Stimulated activated effector memory CD8-positive, alpha-beta T cell treated with anti-CD3 and anti-CD28 coated beads, Interleukin-12 subunit alpha, Interleukin-12 subunit beta, amount 100 ng/mL, for 72 hours (primary cell): Measurements from ENCODE around the gene SLC35G2.
"Not testable (repeated sequence)": the region's sequence is repeated elsewhere in the genome, so short reads cannot be mapped to it uniquely, and the experiment has no call there.

Source experiments
- ATAC-seq: fragments of 150-1000 bp; cut with Tn5 transposase; 2 replicates; pipeline ENCODE4 v1.10.0; 2021
- DNase-seq, 2 donors: peaks; one replicate each; pipeline ENCODE4 v3.0.0; 2021 to 2022; ENCODE audit warnings: low spot score in 2 of 2
- H3K27ac Mint-ChIP-seq: one replicate; pipeline ENCODE4 v1.8.0; 2022; ENCODE audit warnings: mild to moderate bottlenecking, mixed read lengths
- H3K36me3 Mint-ChIP-seq: one replicate; pipeline ENCODE4 v1.8.0; 2022; ENCODE audit warnings: mild to moderate bottlenecking, mixed read lengths
- H3K4me1 Mint-ChIP-seq: one replicate; pipeline ENCODE4 v1.8.0; 2022; ENCODE audit warnings: mixed read lengths
- H3K4me3 Mint-ChIP-seq: one replicate; pipeline ENCODE4 v1.8.0; 2022; ENCODE audit warnings: mild to moderate bottlenecking, mixed read lengths
- H3K9me3 Mint-ChIP-seq: one replicate; pipeline ENCODE4 v1.8.0; 2022; ENCODE audit warnings: mixed read lengths

The SLC35G2 gene

DNA sequence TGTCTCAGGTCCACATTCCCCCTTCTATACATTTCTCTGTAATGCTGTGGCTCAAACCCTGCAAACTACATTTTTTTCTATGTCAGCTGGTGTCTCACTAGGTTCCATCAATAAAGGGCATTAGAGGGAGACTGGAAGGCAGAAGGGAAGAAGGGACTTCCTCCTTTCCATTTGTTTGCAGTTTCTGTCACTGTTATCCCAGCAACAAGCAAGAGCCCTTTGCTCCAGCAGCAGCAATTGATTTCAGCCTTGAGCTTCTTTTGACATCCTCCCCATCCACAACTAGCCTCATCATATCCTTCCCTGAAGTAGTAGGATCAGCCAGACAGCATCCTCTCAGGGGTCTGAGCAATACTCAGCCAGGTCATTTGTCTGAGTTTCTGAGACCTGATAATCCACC lies 37.7 kb downstream of the SLC35G2 start:
- no peak for DNase-seq
- peaks cover 31% of the 10 kb centered on the region for H3K4me1 Mint-ChIP-seq

DNA sequence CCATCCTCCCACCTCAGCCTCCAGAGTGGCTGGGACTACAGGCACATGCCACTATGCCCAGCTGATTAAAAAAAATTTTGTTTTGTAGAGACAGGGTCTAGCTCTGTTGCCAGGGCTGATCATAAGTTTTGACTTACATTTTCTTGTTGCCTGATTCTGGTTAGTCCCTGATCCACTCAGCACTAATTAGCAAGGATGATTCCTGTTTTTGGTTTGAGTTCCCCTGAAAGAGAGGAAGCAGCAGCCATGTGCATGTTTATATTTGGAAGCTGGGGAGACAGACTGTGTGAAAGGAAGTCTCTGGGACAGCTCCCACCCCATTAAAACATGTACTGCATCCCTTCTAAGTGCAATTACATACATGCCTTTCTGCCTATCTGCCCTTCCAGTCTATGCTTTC lies 39.5 kb downstream of the SLC35G2 start:
- H3K36me3 Mint-ChIP-seq: peaks cover 34% of the 10 kb centered on the region
- no peak overlapping the region for H3K27ac Mint-ChIP-seq
- no peaks in the 10 kb centered on the region for H3K9me3 Mint-ChIP-seq
- peaks cover 31% of the 10 kb centered on the region for H3K4me1 Mint-ChIP-seq
- no peak overlapping the region for H3K4me3 Mint-ChIP-seq
- DNase-seq (no peak), ATAC-seq (no peak)

More for the DNA sequence above, 37.7 kb downstream of the SLC35G2 start:
- Mint-ChIP-seq H3K27ac (peak overlapping the region; percentile 11), H3K4me3 (no peak overlapping the region), H3K9me3 (no peaks in the 10 kb centered on the region), H3K36me3 (peaks cover 33% of the 10 kb centered on the region)
- no peak for ATAC-seq

DNA sequence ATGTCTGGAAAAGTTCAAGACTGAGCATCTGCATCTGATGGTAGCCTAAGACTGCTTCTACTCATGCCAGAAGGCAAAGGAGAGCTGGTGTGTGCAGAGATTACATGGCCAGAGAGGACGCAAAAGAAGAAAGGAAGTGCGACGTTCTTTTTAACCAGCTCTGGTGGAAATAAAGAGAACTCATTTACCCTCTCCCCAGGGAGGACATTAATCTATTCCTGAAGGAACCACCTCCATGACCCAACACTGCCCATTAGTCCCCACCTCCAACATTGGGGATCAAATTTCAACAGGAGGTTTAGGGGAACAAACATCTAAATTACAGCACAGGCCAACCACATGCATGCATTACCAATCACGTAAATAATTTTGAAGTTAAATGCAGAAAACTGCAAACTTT lies 41.6 kb downstream of the SLC35G2 start:
- Mint-ChIP-seq H3K27ac (peak overlapping the region; percentile 93), H3K9me3 (no peaks in the 10 kb centered on the region), H3K4me1 (peaks cover 35% of the 10 kb centered on the region), H3K36me3 (peaks cover 31% of the 10 kb centered on the region), H3K4me3 (peak overlapping the region; percentile 89)
- ATAC-seq (no peak), DNase-seq (no peak)

DNA sequence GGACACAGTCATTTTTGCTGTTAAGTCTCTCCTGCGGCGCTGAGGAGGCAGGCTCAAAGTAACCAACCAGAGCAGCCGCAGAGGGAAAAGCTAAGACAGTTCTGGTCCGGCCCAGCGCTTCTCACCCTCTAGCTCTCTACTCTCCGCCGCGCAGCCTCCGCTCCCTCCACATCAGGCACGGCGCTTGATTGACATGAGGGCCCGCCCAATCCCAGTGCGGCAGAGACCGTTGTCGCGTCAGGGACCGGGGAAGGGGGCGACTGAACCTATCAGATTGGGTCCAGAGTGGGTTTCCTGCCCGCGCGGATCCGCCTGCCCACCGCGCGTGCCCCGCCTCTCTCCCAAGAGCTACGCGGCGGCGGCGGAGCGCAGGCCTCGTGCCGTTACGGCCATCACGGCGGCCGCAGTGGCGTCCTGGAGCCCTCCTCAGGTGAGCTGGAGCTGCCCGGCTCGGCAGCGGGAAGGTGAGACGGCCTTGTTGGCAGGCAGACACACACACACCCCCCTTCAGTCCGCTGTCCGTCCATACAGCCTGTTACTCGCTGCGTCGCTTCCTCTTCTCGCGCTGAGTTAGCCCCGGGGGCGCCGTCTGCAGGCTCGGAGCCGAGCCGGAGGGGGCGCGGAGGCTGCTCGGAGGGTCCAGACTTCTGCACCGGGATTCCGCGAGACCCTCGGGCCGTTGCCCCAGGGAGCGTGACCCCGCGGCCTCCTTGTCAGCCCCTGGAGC lies 43.1 kb downstream of the SLC35G2 start, which contains the start of gene NCK1:
NCK1 (plus strand) TSS at position 319 of the 727 bp plus-strand sequence. CDS start 65,794 bp downstream, outside the sequence.
- peak within 1 kb of the TSS; percentile 93 for H3K27ac Mint-ChIP-seq
- peaks cover 47% of the 10 kb centered on the region for H3K4me1 Mint-ChIP-seq
- ATAC-seq: peak; percentile 99
- peak within 1 kb of the TSS; percentile 89 for H3K4me3 Mint-ChIP-seq
- peak; percentile 87 to 97 for DNase-seq
- peaks cover 36% of the 10 kb centered on the region for H3K36me3 Mint-ChIP-seq
- H3K9me3 Mint-ChIP-seq: no peaks in the 10 kb centered on the region

DNA sequence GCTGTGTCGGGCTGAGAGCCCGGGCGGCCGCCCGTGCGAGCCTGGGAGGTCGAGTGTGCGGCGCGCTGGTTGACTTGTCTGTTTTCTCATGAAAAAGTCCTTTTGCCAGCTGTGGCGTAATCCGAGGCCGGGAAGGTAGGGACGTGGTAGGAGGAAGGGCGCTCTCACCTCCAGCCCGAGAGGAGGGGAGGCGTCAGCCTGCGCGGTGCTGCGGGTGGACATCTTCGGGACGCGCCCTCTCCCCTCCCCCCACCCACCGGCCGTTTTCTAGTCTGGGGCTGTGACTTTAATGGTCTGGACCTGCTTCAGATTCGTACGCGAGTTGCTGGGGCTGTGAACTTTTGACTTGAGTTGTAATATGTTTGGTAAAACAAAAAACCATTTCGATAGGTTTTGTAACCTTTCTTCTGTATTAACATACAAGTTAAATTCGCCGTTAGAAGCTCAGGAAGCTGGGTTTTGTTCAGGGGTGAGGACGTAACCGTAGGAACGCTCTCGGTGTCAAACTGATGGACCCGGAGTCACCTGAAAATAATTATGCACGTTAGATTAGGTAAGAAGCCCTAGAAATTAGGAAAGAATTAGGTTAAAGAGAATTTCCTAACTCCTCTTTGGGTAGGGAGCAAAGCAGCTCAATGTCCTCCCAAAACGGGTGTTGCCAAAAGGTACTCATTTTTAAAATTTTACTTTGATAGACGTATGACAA lies 43.8 kb downstream of the SLC35G2 start:
- H3K9me3 Mint-ChIP-seq: no peaks in the 10 kb centered on the region
- peak overlapping the region; percentile 93 for H3K27ac Mint-ChIP-seq
- H3K36me3 Mint-ChIP-seq: peaks cover 43% of the 10 kb centered on the region
- DNase-seq (no peak), ATAC-seq (peak; percentile 17)
- peak overlapping the region; percentile 89 for H3K4me3 Mint-ChIP-seq
- peaks cover 50% of the 10 kb centered on the region for H3K4me1 Mint-ChIP-seq

DNA sequence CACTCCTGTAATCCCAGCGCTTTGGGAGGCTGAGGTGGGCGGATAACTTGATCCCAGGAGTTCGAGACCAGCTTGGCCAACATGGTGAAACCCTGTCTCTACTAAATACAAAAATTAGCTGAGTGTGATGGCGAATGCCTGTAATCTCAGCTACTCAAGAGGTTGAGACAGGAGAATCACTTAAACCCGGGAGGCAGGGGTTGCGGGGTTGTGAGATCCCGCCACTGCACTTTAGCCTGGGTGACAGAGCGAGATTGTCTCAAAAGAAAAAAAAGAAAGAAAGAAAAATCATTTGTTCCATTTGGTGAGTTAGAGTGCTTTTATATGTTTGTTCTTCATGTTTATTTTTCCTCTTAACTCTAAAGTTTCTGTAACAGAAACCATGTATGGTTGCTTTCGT lies 50.4 kb downstream of the SLC35G2 start:
- Mint-ChIP-seq H3K9me3 (peaks cover 5% of the 10 kb centered on the region), H3K36me3 (peaks cover 70% of the 10 kb centered on the region), H3K4me3 (no peak overlapping the region), H3K4me1 (peaks cover 51% of the 10 kb centered on the region), H3K27ac (no peak overlapping the region)
- no peak for DNase-seq
- ATAC-seq: no peak

DNA sequence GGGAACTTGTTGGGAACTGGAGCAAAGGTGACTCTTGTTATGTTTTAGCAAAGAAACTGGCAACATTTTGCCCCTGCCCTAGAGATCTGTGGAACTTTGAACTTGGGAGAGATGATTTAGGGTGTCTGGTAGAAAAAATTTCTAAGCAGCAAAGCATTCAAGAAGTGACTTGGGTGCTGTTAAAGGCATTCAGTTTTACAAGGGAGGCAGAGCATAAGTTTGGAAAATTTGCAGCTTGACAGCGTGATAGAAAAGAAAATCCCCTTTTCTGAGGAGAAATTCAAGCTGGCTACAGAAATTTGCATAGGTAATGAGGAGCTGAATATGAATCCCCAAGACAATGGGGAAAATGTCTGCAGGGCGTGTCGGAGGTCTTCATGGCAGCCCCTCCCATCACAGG lies 53.3 kb downstream of the SLC35G2 start:
- Mint-ChIP-seq H3K4me1 (peaks cover 41% of the 10 kb centered on the region), H3K36me3 (peaks cover 63% of the 10 kb centered on the region)
- not testable (repeated sequence) for H3K27ac Mint-ChIP-seq, ATAC-seq, H3K9me3 Mint-ChIP-seq, DNase-seq, H3K4me3 Mint-ChIP-seq

DNA sequence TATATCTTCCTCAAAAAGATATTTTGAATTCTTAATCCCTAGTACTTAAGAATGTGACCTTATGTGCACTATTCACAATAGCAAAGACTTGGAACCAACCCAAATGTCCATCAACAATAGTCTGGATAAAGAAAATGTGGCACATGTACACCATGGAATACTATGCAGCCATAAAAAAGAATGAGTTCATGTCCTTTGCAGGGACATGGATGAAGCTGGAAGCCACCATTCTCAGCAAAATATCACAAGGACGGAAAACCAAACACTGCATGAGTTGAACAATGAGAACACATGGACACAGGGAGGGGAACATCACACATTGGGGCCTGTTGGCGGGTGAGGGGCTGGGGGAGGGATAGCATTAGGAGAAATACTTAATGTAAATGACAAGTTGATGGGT lies 60.6 kb downstream of the SLC35G2 start:
- ATAC-seq, DNase-seq, H3K36me3 Mint-ChIP-seq, H3K9me3 Mint-ChIP-seq, H3K27ac Mint-ChIP-seq, H3K4me3 Mint-ChIP-seq: not testable (repeated sequence)
- peaks cover 54% of the 10 kb centered on the region for H3K4me1 Mint-ChIP-seq

DNA sequence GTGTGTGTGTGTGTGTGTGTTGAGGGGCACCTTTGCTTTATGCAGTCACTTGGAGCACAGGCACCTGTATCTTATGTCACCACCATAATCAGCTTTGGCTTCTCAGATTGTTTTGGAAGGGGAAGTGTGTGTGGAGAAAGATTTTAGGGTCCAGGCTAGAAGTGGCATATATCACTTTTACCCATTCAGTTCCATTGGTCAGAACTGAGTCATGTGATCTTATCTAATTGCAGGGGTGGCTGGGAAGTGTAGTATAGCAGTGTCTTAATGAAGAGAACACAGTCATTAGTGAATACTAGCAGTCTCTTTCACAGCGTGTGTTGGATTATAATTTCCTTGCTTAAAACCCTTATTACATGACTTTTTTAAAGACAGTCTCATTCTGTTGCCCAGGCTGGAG lies 63.6 kb downstream of the SLC35G2 start:
- Mint-ChIP-seq H3K9me3 (peaks cover 7% of the 10 kb centered on the region), H3K4me3 (no peak overlapping the region), H3K36me3 (peaks cover under 1% of the 10 kb centered on the region), H3K4me1 (peaks cover 56% of the 10 kb centered on the region), H3K27ac (peak overlapping the region; percentile 7)
- ATAC-seq (peak; percentile 76), DNase-seq (no peak)

DNA sequence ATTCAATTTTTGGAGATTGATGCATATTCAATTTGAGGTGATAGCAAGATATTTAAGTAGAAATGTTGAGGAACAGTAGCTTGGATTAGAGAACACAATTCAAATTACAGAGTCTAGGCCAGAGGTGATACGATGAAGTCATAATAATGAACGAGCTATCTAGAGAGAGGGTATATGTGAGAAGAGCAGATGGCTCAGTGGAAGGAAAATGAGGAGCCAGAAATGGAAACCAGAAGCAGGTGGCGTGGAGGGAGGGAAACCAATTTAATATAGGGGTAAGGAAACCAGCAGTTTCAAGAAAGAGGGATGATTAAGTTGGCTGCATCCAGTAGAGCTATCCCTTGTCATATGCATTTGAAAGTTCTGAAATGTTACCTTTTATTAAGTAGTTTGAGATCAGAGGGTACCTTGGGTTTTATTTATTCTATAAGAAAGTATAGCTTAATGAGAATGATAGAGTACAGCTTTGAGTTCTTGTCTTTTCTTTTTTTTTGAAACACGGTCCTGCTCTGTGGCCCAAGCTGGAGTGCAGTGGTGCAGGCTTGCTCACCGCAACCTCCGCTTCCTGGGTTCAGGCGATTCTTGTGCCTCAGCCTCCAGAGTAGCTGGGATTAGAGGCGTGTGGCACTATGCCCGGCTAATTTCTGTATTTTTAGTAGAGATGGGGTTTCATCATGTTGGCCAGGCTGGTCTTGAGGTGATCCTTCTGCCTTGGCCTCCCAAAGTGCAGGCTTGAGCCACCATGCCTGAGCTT lies 65.2 kb downstream of the SLC35G2 start:
- Mint-ChIP-seq H3K4me3 (no peak overlapping the region), H3K27ac (peak overlapping the region; percentile 32), H3K9me3 (peaks cover under 1% of the 10 kb centered on the region), H3K36me3 (peaks cover 6% of the 10 kb centered on the region), H3K4me1 (peaks cover 55% of the 10 kb centered on the region)
- ATAC-seq (no peak), DNase-seq (no peak)

DNA sequence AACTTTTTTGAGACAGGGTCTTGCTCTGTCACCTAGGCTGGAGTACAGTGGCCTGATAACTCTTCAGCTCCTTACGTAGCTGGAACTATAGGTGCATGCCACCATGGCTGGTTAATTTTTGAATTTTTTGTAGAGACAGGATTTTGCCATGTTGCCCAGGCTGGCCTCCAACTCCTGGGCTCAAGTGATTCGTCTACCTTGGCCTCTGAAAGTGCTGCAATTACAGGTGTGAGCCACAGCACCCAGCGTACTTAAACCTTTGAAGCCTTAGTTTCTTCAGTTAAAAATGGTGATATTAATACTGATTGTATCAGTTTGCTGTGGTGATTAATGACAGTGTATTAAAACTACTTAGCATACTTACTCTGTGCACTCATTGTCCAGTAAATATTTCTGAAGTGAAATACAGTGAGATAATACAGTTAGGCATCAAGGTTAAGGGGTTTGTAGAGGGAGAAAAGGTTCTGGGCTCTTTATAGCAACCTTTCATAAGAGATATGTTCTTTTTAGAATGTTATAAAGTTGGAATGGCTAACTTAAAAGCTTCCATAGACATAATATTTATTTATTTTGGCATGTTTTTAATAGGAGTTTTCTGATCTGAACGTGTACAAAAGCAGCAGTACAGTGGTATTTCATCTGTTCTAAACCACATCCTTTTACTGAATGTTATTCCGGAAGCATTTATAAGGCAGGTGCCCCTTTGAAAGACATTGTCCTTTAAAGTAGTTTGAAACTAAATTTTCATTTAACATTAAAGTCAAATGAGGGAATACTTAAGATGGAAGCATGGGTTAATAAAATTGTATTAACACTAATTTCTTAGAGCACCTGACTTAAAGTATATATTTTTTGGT lies 66.7 kb downstream of the SLC35G2 start:
- Mint-ChIP-seq H3K9me3 (no peaks in the 10 kb centered on the region), H3K36me3 (peaks cover 6% of the 10 kb centered on the region), H3K4me3 (peak overlapping the region; percentile 28), H3K27ac (peak overlapping the region; percentile 63), H3K4me1 (peaks cover 64% of the 10 kb centered on the region)
- ATAC-seq (peak; percentile 54), DNase-seq (no peak)

DNA sequence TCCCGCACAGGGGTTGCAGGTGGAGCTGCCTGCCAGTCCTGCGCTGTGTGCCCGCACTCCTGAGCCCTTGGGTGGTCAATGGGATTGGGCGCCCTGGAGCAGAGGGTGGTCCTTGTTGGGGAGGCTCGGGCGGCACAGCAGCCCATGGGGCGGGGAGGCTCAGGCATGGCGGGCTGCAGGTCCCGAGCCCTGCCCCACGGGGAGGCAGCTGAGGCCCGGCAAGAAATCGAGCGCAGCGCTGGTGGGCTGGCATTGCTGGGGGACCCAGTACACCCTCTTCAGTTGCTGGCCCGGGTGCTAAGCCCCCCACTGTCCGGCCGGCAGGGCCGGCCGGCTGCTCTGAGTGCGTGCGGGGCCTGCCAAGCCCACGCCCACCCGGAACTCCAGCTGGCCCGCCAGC lies 71.0 kb downstream of the SLC35G2 start:
- no peaks in the 10 kb centered on the region for H3K9me3 Mint-ChIP-seq
- H3K4me1 Mint-ChIP-seq: peaks cover 59% of the 10 kb centered on the region
- DNase-seq (no peak), ATAC-seq (no peak)
- H3K4me3 Mint-ChIP-seq: no peak overlapping the region
- H3K36me3 Mint-ChIP-seq: peaks cover 6% of the 10 kb centered on the region
- no peak overlapping the region for H3K27ac Mint-ChIP-seq

DNA sequence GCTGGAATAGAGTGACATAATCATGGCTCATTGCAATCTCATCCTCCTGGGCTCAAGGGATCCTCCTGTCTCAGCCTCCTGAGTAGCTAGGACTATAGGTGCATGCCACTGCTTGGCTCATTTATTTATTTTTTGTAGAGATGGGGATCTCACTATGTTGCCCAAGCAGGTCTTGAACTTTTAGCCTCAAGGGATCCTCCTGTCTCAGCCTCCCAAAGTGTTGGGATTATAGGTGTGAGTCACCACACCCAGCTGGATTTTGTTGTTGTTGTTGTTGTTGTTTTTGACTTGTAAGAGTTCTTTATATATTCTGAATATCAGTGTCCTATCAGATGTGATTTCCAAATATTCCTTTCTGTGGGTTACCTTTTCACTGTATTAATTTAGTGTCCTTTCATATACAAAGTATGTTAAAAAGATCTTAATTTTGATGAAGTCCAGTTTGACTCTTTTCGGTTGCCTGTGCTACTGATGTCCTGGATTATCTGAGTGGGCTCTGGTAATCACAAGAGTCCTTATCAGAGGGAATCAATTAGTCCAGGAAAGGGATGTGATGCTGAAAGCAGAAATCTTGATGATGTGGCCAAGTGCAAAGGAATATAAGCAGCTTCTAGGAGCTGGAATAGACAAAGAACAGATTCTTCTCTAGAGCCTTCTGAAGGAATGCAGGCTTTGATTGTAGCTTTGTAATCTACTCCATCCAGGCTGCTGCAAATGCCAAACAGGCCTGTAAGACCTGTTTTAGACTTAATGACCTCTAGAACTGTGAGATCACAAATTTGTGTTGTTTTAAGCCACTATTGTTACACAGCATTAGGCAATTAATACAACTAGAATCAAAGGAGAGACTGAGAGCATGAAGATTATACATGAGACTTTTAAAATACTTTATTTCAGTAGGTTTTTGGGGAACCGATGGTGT lies 73.3 kb downstream of the SLC35G2 start:
- Mint-ChIP-seq H3K4me1 (peaks cover 54% of the 10 kb centered on the region), H3K4me3 (no peak overlapping the region), H3K36me3 (peaks cover 13% of the 10 kb centered on the region), H3K9me3 (no peaks in the 10 kb centered on the region), H3K27ac (peak overlapping the region; percentile 32)
- no peak for DNase-seq
- ATAC-seq: no peak
